HL-60 (cell line): ENCODE measurements around the gene RSRC1.
"Not testable (repeated sequence)": the region's sequence is repeated elsewhere in the genome, so short reads cannot be mapped to it uniquely, and the experiment has no call there.

Experiments used
- DNase-seq, 2 experiments: peaks; one replicate each; pipeline ENCODE4 v3.0.0-alpha.2; 2010 to 2020; ENCODE audit warnings: low read depth in 1 of 2, low spot score in 1 of 2
- H3K27ac ChIP-seq: fragments of 250-450 bp; sonication (Bioruptor Pico); replicated peaks from 2 replicates; pipeline ENCODE4 v1.5.1; 2020; ENCODE audit warnings: mild to moderate bottlenecking, moderate library complexity
- H3K27me3 ChIP-seq: fragments of 250-450 bp; sonication (Bioruptor Pico); 2 replicates; pipeline ENCODE4 v1.5.1; 2021; ENCODE audit warnings: mild to moderate bottlenecking, moderate library complexity; ENCODE audit not compliant: insufficient read depth, poor library complexity, severe bottlenecking
- H3K4me3 ChIP-seq: replicated peaks from 2 replicates; pipeline ENCODE4 v1.5.1; 2011; ENCODE audit warnings: mild to moderate bottlenecking, control low read depth, low read length; ENCODE audit not compliant: insufficient read depth
- GABPA ChIP-seq: IDR thresholded peaks from 2 replicates; pipeline ENCODE4 v1.6.1; 2012; ENCODE audit warnings: low read depth
- POLR2AphosphoS5 ChIP-seq: IDR thresholded peaks from 2 replicates; pipeline ENCODE4 v1.6.1; 2012; ENCODE audit warnings: low read depth
- REST ChIP-seq: IDR thresholded peaks from 2 replicates; pipeline ENCODE4 v1.6.1; 2012; ENCODE audit warnings: low read depth; ENCODE audit not compliant: insufficient replicate concordance
- SPI1 ChIP-seq: IDR thresholded peaks from 2 replicates; pipeline ENCODE4 v1.6.1; 2012; ENCODE audit warnings: low read depth, mild to moderate bottlenecking, borderline replicate concordance
- TF ChIP-seq, protein P1 (sequence below): IDR thresholded peaks from one replicate; pipeline ENCODE4 v1.5.1; 2011; ENCODE audit warnings: low read length, control low read depth, inconsistent platforms; ENCODE audit not compliant: insufficient read depth

Gene RSRC1

GRCh38 chr3:158506456-158506855 is 396.6 kb downstream of the RSRC1 start:
- Histone ChIP-seq H3K27ac (no peak overlapping the region), H3K27me3 (no peaks in the 10 kb centered on the region), H3K4me3 (no peak overlapping the region)
- TF ChIP-seq REST (no peak), SPI1 (no peak), GABPA (no peak), POLR2AphosphoS5 (no peak)
- TF ChIP-seq, protein P1, sequence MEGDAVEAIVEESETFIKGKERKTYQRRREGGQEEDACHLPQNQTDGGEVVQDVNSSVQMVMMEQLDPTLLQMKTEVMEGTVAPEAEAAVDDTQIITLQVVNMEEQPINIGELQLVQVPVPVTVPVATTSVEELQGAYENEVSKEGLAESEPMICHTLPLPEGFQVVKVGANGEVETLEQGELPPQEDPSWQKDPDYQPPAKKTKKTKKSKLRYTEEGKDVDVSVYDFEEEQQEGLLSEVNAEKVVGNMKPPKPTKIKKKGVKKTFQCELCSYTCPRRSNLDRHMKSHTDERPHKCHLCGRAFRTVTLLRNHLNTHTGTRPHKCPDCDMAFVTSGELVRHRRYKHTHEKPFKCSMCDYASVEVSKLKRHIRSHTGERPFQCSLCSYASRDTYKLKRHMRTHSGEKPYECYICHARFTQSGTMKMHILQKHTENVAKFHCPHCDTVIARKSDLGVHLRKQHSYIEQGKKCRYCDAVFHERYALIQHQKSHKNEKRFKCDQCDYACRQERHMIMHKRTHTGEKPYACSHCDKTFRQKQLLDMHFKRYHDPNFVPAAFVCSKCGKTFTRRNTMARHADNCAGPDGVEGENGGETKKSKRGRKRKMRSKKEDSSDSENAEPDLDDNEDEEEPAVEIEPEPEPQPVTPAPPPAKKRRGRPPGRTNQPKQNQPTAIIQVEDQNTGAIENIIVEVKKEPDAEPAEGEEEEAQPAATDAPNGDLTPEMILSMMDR: no peak
- DNase-seq: no peak

GRCh38 chr3:158508481-158508880 is 398.6 kb downstream of the RSRC1 start:
- TF ChIP-seq GABPA (no peak), SPI1 (no peak), REST (no peak), POLR2AphosphoS5 (no peak)
- TF ChIP-seq, protein P1: no peak
- Histone ChIP-seq H3K27me3 (no peaks in the 10 kb centered on the region), H3K27ac (no peak overlapping the region), H3K4me3 (no peak overlapping the region)
- DNase-seq: no peak

- TF ChIP-seq, protein P1: no peak
- no peak for TF ChIP-seq REST
- TF ChIP-seq POLR2AphosphoS5: no peak
- no peak for TF ChIP-seq GABPA
- no peak for TF ChIP-seq SPI1
- Histone ChIP-seq H3K27me3 (no peaks in the 10 kb centered on the region), H3K27ac (no peak overlapping the region), H3K4me3 (no peak overlapping the region)
- peak in 1 of 2 experiments; percentile 10 for DNase-seq
Measured at GRCh38 chr3:158509891-158510290, 400.0 kb downstream of the RSRC1 start.

- H3K27ac ChIP-seq, H3K27me3 ChIP-seq, H3K4me3 ChIP-seq, DNase-seq: not testable (repeated sequence)
Measured at GRCh38 chr3:158516729-158517128, 406.8 kb downstream of the RSRC1 start.
